ENCODE data around the gene IL1RAPL1. TPM values are rescaled to one million over a fixed set of nuclear protein-coding genes. Genes with fewer than 3 reads are reported as not detected.

The IL1RAPL1 gene
- total RNA-seq, 4 donors from 2014 or later = 0.13 TPM; not detected in 3

GRCh38 chrX:29295987-29296680 is 708.9 kb downstream of the IL1RAPL1 start:
- Histone ChIP-seq H3K4me1 (no peaks in the 10 kb centered on the region), H3K36me3 (no peaks in the 10 kb centered on the region), H3K9me3 (no peaks in the 10 kb centered on the region), H3K27me3 (no peaks in the 10 kb centered on the region), H3K4me3 (no peak overlapping the region), H3K27ac (no peak overlapping the region)
- no peak for DNase-seq (ENCODE audit: low spot score in 2 of 2)
- WGBS = 94% methylated on average over 1 of the region's 1 CpG
- TF ChIP-seq EP300 (IDR thresholded peaks at IDR 0.05) (no peak), POLR2AphosphoS5 (IDR thresholded peaks at IDR 0.05) (no peak), POLR2A (IDR thresholded peaks at IDR 0.05) (no peak), CTCF (IDR thresholded peaks at IDR 0.05) (no peak)

GRCh38 chrX:29297171-29297800 is 710.0 kb downstream of the IL1RAPL1 start:
- Histone ChIP-seq H3K27ac (no peak overlapping the region), H3K9me3 (no peaks in the 10 kb centered on the region), H3K4me3 (no peak overlapping the region), H3K4me1 (no peaks in the 10 kb centered on the region), H3K27me3 (no peaks in the 10 kb centered on the region), H3K36me3 (no peaks in the 10 kb centered on the region)
- TF ChIP-seq POLR2A (IDR thresholded peaks at IDR 0.05) (no peak), EP300 (IDR thresholded peaks at IDR 0.05) (no peak), CTCF (IDR thresholded peaks at IDR 0.05) (no peak), POLR2AphosphoS5 (IDR thresholded peaks at IDR 0.05) (no peak)
- WGBS = 36% methylated on average over 4 of the region's 4 CpGs
- DNase-seq (ENCODE audit: low spot score in 2 of 2) = no peak

- no peaks in the 10 kb centered on the region for H3K9me3 ChIP-seq
- no peak for DNase-seq (ENCODE audit: low spot score in 2 of 2)
- no peak overlapping the region for H3K4me3 ChIP-seq
- H3K27me3 ChIP-seq = no peaks in the 10 kb centered on the region
- TF ChIP-seq POLR2AphosphoS5 (IDR thresholded peaks at IDR 0.05) (no peak), CTCF (IDR thresholded peaks at IDR 0.05) (no peak), POLR2A (IDR thresholded peaks at IDR 0.05) (no peak), EP300 (IDR thresholded peaks at IDR 0.05) (no peak)
- 54% methylated on average over 2 of the region's 2 CpGs for WGBS
- H3K4me1 ChIP-seq = no peaks in the 10 kb centered on the region
- no peak overlapping the region for H3K27ac ChIP-seq
- H3K36me3 ChIP-seq = no peaks in the 10 kb centered on the region
Measured at GRCh38 chrX:29299684-29300083, 712.4 kb downstream of the IL1RAPL1 start.

- no peaks in the 10 kb centered on the region for H3K36me3 ChIP-seq
- no peaks in the 10 kb centered on the region for H3K9me3 ChIP-seq
- 44% methylated on average over 4 of the region's 4 CpGs for WGBS
- H3K27ac ChIP-seq = no peak overlapping the region
- H3K4me1 ChIP-seq = no peaks in the 10 kb centered on the region
- H3K27me3 ChIP-seq = no peaks in the 10 kb centered on the region
- TF ChIP-seq CTCF (IDR thresholded peaks at IDR 0.05) (no peak), POLR2A (IDR thresholded peaks at IDR 0.05) (no peak), EP300 (IDR thresholded peaks at IDR 0.05) (no peak), POLR2AphosphoS5 (IDR thresholded peaks at IDR 0.05) (no peak)
- no peak for DNase-seq (ENCODE audit: low spot score in 2 of 2)
- H3K4me3 ChIP-seq = no peak overlapping the region
Measured at GRCh38 chrX:29308726-29309125, 721.5 kb downstream of the IL1RAPL1 start.

GRCh38 chrX:29315931-29316330 is 728.7 kb downstream of the IL1RAPL1 start:
- WGBS = 49% methylated on average over 3 of the region's 3 CpGs
- Histone ChIP-seq H3K27me3 (no peaks in the 10 kb centered on the region), H3K9me3 (no peaks in the 10 kb centered on the region), H3K27ac (no peak overlapping the region), H3K4me3 (no peak overlapping the region), H3K4me1 (no peaks in the 10 kb centered on the region), H3K36me3 (no peaks in the 10 kb centered on the region)
- DNase-seq (ENCODE audit: low spot score in 2 of 2) = no peak
- TF ChIP-seq POLR2A (IDR thresholded peaks at IDR 0.05) = no peak
- no peak for TF ChIP-seq POLR2AphosphoS5 (IDR thresholded peaks at IDR 0.05)
- no peak for TF ChIP-seq CTCF (IDR thresholded peaks at IDR 0.05)
- no peak for TF ChIP-seq EP300 (IDR thresholded peaks at IDR 0.05)

All from suprapubic skin (tissue), 4 donors.